Measurements from ENCODE around the gene NDUFB7.
A peak's percentile ranks its signal among the peaks of the same experiment; 100 is the strongest.
"Not testable (repeated sequence)": the region's sequence is repeated elsewhere in the genome, so short reads cannot be mapped to it uniquely, and the experiment has no call there.

Gene NDUFB7

DNA sequence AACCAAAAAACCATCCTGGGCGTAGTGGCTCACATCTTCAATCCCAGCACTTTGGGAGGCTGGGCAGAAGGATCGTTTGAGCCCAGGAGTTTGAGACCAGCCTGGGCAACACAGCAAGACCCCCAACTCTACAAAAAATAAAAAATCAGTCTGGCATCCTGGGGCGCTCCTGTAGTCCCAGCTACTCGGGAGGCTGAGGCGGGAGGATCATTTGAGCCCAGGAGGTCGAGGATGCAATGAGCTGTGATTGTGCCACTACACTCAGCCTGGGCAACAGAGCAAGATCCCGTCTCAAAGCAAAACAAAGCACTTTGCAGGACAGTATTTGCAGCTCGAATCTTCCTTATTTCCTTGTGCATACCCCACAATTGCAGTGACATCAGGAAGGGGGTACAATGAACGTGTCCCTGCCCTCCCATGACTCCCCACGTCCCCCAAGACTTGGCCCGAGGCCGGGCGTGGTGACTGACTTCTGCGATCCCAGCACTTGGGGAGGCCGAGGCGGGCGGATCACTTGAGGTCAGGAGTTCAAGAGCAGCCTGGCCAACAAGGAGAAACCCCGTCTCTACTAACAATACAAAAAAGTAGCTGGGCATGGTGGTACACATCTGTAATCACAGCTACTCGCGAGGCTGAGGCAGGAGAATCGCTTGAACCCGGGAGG, 870 bp downstream of the NDUFB7 start:
- no peak for DNase-seq

- no peak for DNase-seq
Measured at GRCh38 chr19:14567079-14567478, 4.8 kb downstream of the NDUFB7 start.

DNA sequence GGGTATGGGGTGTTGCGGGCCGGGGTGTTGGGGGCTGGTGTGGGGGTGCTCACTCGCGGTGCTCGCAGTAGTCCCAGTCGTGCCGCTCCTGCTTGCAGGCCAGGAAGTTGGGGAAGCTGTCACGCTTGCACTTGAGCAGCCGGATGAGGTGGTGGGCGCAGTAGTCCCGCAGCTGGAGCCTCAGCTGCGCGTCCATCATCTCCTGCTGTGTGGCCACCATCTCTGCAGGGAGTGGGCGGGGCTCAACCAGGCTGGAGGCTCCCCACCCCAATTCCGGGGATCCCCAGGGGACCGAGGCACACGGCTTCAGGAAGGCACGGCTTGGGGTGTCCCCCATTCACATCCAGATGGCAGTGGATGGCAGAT, 5.2 kb downstream of the NDUFB7 start:
- DNase-seq = no peak

DNA sequence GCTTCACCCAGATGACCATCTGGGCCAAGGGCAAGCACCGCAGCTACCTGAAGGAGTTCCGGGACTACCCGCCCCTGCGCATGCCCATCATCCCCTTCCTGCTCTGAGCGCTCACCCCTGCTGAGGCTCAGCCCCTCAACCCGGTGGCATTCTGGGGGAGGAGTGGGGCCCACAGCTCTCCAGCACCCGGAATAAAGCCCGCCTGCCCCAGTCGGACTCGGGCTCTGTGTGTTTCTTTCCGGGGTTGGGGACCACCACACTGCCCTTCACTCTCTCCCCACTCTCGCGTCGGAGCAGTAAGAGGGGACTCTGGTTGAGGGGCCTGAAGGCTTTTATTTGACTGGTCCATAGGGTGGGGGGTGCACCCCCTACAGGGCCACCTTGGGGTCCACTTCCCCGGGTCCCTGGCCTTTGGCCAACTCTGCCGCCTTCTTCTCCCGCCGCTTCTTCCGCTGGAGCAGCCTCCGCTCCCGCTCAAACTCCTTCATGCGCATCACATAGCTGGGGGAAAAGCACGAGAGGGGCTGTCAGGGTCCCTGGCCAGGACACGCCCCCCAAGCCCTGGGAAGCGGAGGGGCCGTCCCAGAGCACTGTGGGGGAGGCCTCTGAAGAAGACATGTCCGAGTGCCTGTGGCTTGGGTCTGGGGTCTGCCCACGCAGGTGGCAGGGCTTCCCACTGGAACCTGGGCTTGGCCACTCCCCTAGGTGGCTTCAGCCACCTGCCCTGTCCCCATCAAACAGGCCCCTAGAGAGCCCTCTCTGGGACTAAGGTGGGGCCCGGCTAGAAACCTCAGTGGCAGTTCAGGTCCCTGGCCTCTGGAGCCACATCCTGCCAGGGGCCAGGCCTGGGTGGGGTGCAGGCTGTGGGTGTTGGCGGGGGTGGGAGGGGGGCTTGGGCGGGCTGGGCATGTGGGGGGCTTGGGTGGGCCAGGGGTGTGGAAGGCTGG, 5.8 kb downstream of the NDUFB7 start:
- no peak for DNase-seq

DNA sequence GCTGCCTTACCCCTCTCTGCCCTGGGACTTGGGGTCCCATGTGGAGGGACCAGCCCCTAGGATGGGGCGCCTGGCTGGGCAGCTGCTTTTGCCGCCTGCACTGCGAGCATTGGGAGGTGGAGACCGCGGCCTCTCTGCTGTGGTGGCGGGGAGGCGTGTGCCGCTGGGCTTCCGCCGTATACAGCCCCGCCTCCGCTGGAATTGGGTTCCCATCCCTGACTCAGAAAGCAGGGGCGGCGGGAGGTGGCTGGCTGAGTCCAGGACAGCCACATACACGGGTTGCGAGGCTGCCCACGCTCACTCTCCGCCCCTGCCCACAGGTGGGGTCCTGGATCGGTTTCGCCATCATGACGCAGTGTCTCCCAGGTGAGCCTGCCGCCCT, 6.6 kb downstream of the NDUFB7 start:
- DNase-seq = no peak

DNA sequence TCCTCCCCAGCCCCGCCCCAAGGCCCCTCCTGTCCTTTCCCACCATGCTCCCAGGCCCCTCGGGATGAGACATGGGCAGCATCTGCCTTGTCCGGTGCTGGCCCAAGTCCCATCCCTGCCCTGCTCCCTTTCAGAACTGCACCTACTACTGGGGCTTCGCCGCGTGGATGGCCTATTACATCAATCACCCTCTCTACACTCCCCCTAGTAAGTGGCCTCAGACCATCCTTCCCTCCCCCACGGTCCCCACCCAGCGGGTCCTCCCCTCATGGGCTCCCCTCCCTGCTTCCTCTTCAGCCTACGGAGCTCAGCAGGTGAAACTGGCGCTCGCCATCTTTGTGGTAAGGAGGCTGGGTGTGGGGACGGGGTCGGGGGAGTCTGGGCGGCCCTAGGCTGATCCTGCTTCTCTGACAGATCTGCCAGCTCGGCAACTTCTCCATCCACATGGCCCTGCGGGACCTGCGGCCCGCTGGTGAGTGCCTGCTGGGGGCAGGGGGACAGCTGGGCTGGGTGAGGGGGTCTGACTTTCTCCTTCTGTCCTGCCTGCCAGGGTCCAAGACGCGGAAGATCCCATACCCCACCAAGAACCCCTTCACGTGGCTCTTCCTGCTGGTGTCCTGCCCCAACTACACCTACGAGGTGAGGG, 7.1 kb downstream of the NDUFB7 start:
- DNase-seq = not testable (repeated sequence)

- DNase-seq = no peak
Measured at GRCh38 chr19:14563989-14564651, 7.7 kb downstream of the NDUFB7 start.

DNA sequence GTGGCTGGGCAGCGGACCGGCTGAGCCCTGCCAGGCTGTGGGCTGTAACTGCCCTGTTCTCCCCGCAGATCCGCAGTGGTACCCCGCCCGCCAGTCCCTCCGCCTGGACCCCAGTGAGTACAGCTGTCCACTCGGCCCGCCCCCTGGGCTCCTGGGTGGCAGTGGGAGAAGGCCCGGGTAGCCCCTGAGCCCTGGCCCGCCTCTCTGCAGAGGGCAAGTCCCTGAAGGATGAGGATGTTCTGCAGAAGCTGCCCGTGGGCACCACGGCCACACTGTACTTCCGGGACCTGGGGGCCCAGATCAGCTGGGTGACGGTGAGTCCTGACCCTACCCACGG, 8.3 kb downstream of the NDUFB7 start:
- no peak for DNase-seq

DNA sequence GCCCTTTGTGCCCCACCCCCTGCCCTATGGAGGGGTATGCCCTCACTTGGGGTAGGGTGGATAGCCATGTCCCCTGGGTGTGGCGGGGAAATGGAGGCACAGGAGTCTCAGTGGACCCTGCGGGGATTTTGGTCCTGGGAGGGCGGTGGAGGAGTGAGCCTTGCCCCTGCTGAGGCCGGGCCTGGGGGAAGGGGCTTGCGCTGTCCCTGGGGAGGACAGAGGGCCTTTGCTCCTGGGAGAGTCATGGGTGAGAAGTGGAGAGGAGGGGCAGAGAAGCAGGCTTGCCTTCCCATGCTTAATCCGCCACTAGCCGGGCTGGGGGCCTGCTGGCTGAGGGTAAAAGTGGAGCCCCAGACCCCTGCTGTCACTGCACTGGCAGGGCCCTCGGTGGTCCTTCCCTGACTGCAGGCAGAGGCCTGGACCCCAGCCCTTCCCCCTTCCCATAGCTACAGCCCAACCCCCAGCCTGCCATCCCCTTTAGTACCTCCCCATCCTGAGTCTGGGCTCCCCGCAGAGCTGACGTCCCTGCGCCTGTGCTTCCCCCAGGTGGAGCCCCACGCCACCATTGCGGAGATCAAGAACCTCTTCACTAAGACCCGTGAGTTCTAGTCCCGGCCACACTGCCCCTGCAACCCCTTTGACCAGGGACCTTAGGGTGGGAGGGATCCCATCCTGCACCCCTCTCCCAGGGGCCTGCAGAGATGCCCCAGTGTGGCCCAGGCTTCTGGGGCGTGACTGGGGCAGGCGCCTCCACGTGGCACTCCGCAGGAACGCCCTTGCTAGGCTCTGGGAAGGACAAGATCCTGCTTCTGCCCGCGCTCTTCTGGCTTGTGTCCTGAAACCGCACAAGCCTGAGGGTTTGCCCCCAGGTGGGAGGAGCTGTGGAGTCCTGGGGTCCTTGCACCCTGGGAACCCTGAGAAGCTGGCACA, 8.9 kb downstream of the NDUFB7 start:
- DNase-seq = no peak

GRCh38 chr19:14561847-14562351, 10.0 kb downstream of the NDUFB7 start:
- peak; percentile 21 for DNase-seq

DNA sequence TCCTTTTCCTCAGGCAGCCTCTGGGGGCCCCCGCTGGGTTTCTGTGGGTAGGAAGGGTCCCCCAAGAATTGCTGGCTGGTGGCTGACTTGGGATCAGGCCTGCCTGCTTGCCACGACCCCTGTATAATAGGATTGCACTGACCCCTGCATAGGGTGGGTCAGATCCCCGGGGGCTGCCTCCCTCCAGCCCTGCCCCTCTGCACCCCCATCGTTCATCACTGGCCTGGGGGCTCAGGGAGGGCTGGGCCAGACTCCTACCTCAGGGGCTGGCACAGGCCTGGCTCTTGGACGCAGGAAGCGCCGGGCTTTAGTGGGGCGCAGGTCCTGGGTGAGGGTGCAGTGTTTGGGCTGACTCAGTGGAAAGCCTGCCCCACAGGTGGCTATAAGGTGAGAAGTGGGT, 10.6 kb downstream of the NDUFB7 start:
- DNase-seq = no peak

DNA sequence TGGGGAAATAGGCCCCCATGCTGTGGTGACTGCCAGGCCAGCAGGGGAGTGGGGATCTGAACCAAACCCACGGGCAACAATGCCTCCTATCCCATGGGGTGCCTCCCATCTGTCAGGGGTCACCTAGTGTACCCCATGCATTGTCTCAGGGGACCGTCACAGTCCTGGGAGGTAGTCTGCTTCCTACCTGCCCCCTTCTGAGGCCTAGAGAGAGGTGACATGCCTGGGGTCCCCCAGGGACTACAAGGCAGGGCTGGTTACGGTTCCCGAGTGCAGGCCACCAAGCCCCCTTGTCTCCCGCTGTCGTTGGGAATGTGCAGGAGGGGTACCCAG, 11.1 kb downstream of the NDUFB7 start:
- no peak for DNase-seq

- DNase-seq = no peak
Measured at GRCh38 chr19:14559916-14560775, 11.7 kb downstream of the NDUFB7 start.

GRCh38 chr19:14558370-14559066, 13.3 kb downstream of the NDUFB7 start:
- no peak for DNase-seq

DNA sequence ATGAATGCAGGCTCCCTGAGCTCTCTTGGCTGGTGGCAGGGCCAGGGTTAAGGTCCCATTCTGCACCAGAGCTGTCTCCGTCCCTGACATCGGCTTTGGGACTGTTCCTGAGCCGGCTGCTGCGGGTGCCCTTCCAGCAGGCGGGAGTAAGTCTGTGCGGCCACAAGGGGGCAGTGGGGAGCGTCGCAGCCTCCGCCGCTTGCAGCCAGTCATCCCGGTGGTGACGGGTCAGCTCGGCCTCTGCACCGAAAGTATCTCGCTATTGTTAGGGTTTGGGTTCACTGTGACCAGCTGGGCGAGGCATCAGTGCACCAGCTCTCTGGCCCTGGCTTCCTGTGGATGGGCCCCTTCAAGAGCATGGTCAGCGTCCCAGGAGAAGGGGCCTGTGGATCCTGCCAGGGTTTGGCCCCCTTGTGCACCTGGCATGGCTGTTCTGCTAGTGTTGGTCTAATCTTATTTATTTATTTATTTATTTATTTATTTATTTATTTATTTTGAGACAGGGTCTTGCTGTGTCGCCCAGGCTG, 15.1 kb downstream of the NDUFB7 start:
- DNase-seq = peak; percentile 25

DNA sequence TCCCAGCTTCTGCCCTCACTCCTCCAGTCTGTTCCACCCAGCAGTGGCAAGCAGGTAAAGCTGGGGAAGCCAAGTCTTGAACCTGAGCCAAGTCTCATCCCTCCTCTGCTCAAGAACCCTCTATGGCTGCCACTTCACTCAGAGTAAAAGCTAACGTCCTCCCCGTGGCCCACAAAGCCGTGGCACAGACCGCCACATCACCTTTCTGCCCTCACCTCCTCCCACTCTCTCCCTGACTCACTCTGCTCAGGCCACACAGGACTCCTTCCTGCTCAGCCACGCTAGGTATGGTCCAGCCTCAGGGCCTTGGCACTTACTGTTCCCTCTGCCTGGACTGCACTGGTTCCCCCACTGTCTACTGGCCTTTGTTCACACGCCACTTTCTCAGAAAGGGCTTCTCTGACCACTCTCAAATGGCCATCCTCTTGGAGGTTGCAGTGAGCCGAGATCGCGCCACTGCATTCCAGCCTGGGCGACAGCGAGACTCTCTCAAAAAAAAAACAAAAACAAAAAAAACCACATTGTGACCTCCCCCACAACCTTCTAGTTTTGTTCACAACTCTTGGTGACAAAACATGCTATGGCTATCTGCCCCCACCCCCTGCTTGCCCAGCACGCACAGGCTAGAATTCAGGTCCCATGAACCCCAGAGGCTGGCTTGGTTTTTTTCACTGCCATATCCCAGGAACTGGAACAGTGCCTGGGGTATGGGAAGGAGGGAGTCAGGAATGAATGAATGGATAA, 15.8 kb downstream of the NDUFB7 start:
- no peak for DNase-seq

- no peak for DNase-seq
Measured at GRCh38 chr19:14554382-14554812, 17.5 kb downstream of the NDUFB7 start.

- no peak for DNase-seq
Measured at GRCh38 chr19:14553939-14554243, 18.0 kb downstream of the NDUFB7 start.

DNA sequence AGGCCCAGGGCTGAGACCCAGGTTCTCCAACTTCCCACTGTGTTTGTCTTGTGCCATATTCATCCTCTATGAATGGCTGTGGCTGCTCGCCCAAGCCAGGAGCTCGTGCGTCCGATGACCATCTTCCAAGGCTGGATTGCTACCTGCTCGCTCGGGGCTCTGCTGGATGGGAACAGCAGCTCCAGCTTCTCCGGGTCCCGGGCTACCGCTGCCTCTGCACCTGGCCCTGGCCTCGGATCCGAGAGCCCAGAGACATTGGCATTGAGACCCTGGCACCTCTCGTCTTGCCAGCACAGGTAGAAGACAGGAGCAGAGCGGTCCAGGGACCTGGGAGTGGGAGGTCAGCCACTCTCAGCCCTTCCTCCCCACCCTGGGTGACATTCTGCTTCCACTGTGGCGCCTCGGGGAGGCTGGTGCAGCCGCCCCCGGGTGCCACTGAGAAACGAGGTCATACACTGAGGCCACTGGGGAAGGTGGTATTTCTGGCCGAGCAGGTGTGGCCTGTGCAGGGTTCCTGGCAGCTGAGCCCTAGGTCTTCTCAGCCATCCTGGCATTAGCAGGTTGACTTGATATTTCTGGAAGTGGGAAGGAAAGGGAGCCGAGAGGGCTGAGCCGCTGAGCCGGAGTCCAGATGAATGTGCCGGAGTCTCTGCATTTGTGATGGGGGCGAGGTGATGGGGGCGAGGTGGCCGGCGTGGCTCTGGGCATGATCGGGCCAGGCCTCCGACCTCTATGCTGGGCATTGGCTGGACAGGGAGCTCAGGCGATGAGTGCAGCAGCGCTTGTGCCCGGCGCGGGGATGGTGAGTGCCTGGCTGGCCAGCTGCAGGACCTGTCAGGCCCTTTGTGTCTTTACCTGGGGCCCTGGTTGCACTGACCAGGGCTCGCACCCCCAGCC, 18.6 kb downstream of the NDUFB7 start:
- DNase-seq = no peak

All from GOT3 (cell line).